HCT116 (cell line): ENCODE data around the gene ZNF555. TPM values are rescaled to one million over a fixed set of nuclear protein-coding genes. Genes with fewer than 3 reads are reported as not detected.

Source experiments
- ATAC-seq: fragments of 200-7000 bp; cut with Tn5 transposase; 2 replicates; pipeline ENCODE4 v1.9.1; 2020; ENCODE audit warnings: mild to moderate bottlenecking, moderate library complexity
- BruUV-seq: library from RNA; stranded (reverse); fragments of 400-500 nt; replicated peaks from 2 replicates; lab custom pipeline; 2021; lab: Mats Ljungman, UMichigan
- CTCF ChIA-PET: fragments of 300-600 bp; sonication (Branson Sonifier 250); formaldehyde crosslinking; loops from one replicate; lab custom pipeline; 2021; ENCODE audit warnings: antibody characterized with exemption; lab: Charles Lee
- POLR2A ChIA-PET: fragments of 300-600, 350-600 bp; sonication (Branson Sonifier 250); formaldehyde crosslinking; loops from one replicate; lab custom pipeline; 2021; ENCODE audit warnings: antibody characterized with exemption; lab: Charles Lee
- RAD21 ChIA-PET, 2 experiments: fragments of 300-600 bp; sonication (Branson Sonifier 250); formaldehyde crosslinking; loops; one replicate each; lab custom pipeline; 2023; ENCODE audit warnings: low total read pairs in 2 of 2; ENCODE audit not compliant: uncharacterized antibody in 2 of 2, unreplicated experiment in 2 of 2, low non-redundant PET in 1 of 2; lab: Charles Lee
- DNase-seq: peaks from one replicate; pipeline ENCODE4 v3.0.0-alpha.2; 2010; ENCODE audit warnings: low read depth, low spot score
- H2AFZ ChIP-seq: fragments of 200-600 bp; shearing (Covaris generic), sonication (generic); 2 replicates; pipeline ENCODE4 v1.6.1; 2017; ENCODE audit warnings: low read depth, mixed run types, mixed read lengths, antibody characterized with exemption, low read length; ENCODE audit not compliant: poor library complexity, severe bottlenecking
- H3K27ac ChIP-seq: 2 replicates; pipeline ENCODE4 v1.5.1; 2012; ENCODE audit warnings: low read depth, low read length
- H3K27me3 ChIP-seq: fragments of 200-600 bp; sonication (generic); 2 replicates; pipeline ENCODE4 v1.6.1; 2016; ENCODE audit warnings: mixed run types, low read length, mixed read lengths; ENCODE audit not compliant: insufficient read depth
- H3K36me3 ChIP-seq, 2 experiments: fragments of 200-500 bp in 1 of 2; fragments of 200-600 bp in 1 of 2; sonication (Bioruptor generic) in 1 of 2; sonication (generic) in 1 of 2; 2 replicates each; pipeline versions ENCODE4 v1.5.1 to v1.6.1; 2014 to 2016; ENCODE audit warnings: low read length in 2 of 2, inconsistent platforms in 1 of 2, mixed read lengths in 1 of 2, mixed run types in 1 of 2; ENCODE audit not compliant: insufficient read depth in 2 of 2, control insufficient read depth in 1 of 2
- H3K4me1 ChIP-seq, 2 experiments: fragments of 200-600 bp in 1 of 2; sonication (generic) in 1 of 2; 2 replicates each; pipeline versions ENCODE4 v1.5.1 to v1.6.1; 2012 to 2017; ENCODE audit warnings: low read length in 2 of 2, inconsistent platforms in 1 of 2, mild to moderate bottlenecking in 1 of 2, mixed read lengths in 1 of 2, mixed run types in 1 of 2, moderate library complexity in 1 of 2; ENCODE audit not compliant: insufficient read depth in 2 of 2, control insufficient read depth in 1 of 2
- H3K4me2 ChIP-seq: fragments of 200-600 bp; sonication (generic); 2 replicates; pipeline ENCODE4 v1.6.1; 2017; ENCODE audit warnings: mixed run types, low read length, mixed read lengths
- H3K4me3 ChIP-seq, 2 experiments: fragments of 200-600 bp in 1 of 2; sonication (generic) in 1 of 2; replicated peaks in 1 of 2; 2 replicates each; pipeline ENCODE4 v1.5.1; 2011 to 2016; ENCODE audit warnings: low read length in 2 of 2, control low read depth in 1 of 2, low read depth in 1 of 2, mild to moderate bottlenecking in 1 of 2, mixed read lengths in 1 of 2, mixed run types in 1 of 2
- H3K79me2 ChIP-seq: fragments of 200-600 bp; sonication (generic); 2 replicates; pipeline ENCODE4 v1.6.1; 2017; ENCODE audit warnings: mild to moderate bottlenecking, mixed run types, low read length, moderate library complexity, mixed read lengths; ENCODE audit not compliant: insufficient read depth
- H3K9ac ChIP-seq: fragments of 200-600 bp; sonication (generic); 2 replicates; pipeline ENCODE4 v1.6.1; 2016; ENCODE audit warnings: low read length, mixed read lengths
- H3K9me2 ChIP-seq: fragments of 200-600 bp; sonication (generic), shearing (Covaris generic); 2 replicates; pipeline ENCODE4 v1.6.1; 2017; ENCODE audit warnings: mixed run types, mild to moderate bottlenecking, moderate library complexity; ENCODE audit not compliant: insufficient read depth
- H3K9me3 ChIP-seq, 2 experiments: fragments of 200-500 bp in 1 of 2; fragments of 200-600 bp in 1 of 2; sonication (Bioruptor generic) in 1 of 2; sonication (generic) in 1 of 2; 2 replicates each; pipeline ENCODE4 v1.6.1; 2014 to 2017; ENCODE audit warnings: low read length in 2 of 2, mixed read lengths in 2 of 2, inconsistent platforms in 1 of 2, low read depth in 1 of 2, mild to moderate bottlenecking in 1 of 2, mixed run types in 1 of 2, moderate library complexity in 1 of 2; ENCODE audit not compliant: control insufficient read depth in 1 of 2, insufficient read depth in 1 of 2
- H4K20me1 ChIP-seq: fragments of 200-600 bp; sonication (generic), shearing (Covaris generic); 2 replicates; pipeline ENCODE4 v1.6.1; 2017; ENCODE audit warnings: mixed run types, mild to moderate bottlenecking, moderate library complexity; ENCODE audit not compliant: insufficient read depth
- CTCF ChIP-seq, 3 experiments: fragments of 200-600 bp in 1 of 3; sonication (generic) in 1 of 3; IDR thresholded peaks in 2 of 3; conservative IDR thresholded peaks in 1 of 3; 2 replicates each; pipeline ENCODE4 v1.5.1; 2012 to 2017; ENCODE audit warnings: low read depth in 2 of 3, low read length in 2 of 3, antibody characterized with exemption in 1 of 3, borderline replicate concordance in 1 of 3, control low read depth in 1 of 3, mild to moderate bottlenecking in 1 of 3, mixed read lengths in 1 of 3, mixed run types in 1 of 3, moderate library complexity in 1 of 3; ENCODE audit not compliant: insufficient read depth in 1 of 3
- POLR2A ChIP-seq: IDR thresholded peaks from 2 replicates; pipeline ENCODE4 v1.7.0; 2011; ENCODE audit warnings: borderline replicate concordance; ENCODE audit not compliant: insufficient read depth, insufficient read length; ENCODE audit errors: extremely low read depth
- POLR2AphosphoS5 ChIP-seq: IDR thresholded peaks from 2 replicates; pipeline ENCODE4 v1.6.1; 2011; ENCODE audit warnings: mild to moderate bottlenecking, low read depth, low read length, moderate library complexity
- REST ChIP-seq: IDR thresholded peaks from 2 replicates; pipeline ENCODE4 v1.6.1; 2012; ENCODE audit warnings: low read depth
- SIN3A ChIP-seq: IDR thresholded peaks from 2 replicates; pipeline ENCODE4 v1.6.1; 2012; ENCODE audit warnings: low read depth
- SRF ChIP-seq: IDR thresholded peaks from 2 replicates; pipeline ENCODE4 v1.6.1; 2012; ENCODE audit warnings: low read depth
- ZBTB33 ChIP-seq: IDR thresholded peaks from 2 replicates; pipeline ENCODE4 v1.6.1; 2011; ENCODE audit warnings: mild to moderate bottlenecking, low read length, moderate library complexity; ENCODE audit not compliant: insufficient replicate concordance; ENCODE audit errors: extremely low read depth
- intact Hi-C: fragments of 100-400 bp; cut with micrococcal nuclease; formaldehyde crosslinking; loops from 2 replicates; pipeline ENCODE4 v1.10.0; 2022
- total RNA-seq: library from RNA; stranded (reverse); gene quantifications from one replicate; pipeline ENCODE4 v1.2.1, GENCODE V29; 2021; ENCODE audit not compliant: unreplicated experiment

The ZNF555 gene
- total RNA-seq, 1 experiment from 2014 or later, result 4.5 TPM

GRCh38 chr19:2815923-2816322, 25.4 kb upstream of the ZNF555 start:
- CTCF ChIA-PET, result no interaction called here
- ATAC-seq, result no peak
- Histone ChIP-seq H3K4me3 (no peak overlapping the region), H3K9me3 (no peaks in the 10 kb centered on the region), H3K4me1 (peaks cover 6 to 18% of the 10 kb centered on the region in 2 experiments), H3K27me3 (no peaks in the 10 kb centered on the region), H4K20me1 (no peaks in the 10 kb centered on the region), H2AFZ (no peak overlapping the region), H3K36me3 (peaks cover 2 to 3% of the 10 kb centered on the region in 2 experiments; a peak in 3 of 4 replicates), H3K4me2 (no peak overlapping the region), H3K79me2 (0 out of 2 replicates have a peak, but pooled peaks cover 4% of the 10 kb centered on the region), H3K9ac (no peak overlapping the region), H3K27ac (no peak overlapping the region), H3K9me2 (no peaks in the 10 kb centered on the region)
- no TSS peak for BruUV-seq
- POLR2A ChIA-PET, result no interaction called here
- RAD21 ChIA-PET, result no interaction called here
- DNase-seq, result no peak
- intact Hi-C loops, result no loop called here
- no peak for TF ChIP-seq SRF
- no peak for TF ChIP-seq REST

DNA sequence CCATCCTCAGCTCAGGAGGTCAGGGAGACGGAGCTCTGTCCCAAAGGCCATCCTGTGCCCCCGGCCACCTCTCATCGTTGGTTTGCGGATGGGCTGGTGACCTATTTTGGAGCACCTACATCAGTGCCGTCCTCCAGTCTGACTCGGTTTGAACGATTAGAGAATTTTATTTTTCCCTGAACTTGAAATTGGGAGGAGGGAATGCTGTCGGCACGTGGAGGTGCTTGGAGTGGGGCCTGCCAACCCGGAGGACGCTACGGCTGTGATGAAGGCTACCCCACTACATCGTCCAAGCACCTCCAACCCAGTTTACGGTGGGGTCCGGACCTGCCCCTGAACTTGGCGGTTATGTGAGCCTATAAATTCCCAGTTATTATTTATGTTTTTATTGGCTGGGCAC, 24.6 kb upstream of the ZNF555 start:
- no peaks in the 10 kb centered on the region for H3K9me2 ChIP-seq
- H3K36me3 ChIP-seq, result peaks cover 0 to 2% of the 10 kb centered on the region in 2 experiments; a peak in 2 of 4 replicates
- no peak overlapping the region for H3K9ac ChIP-seq
- CTCF ChIA-PET, result no interaction called here
- H3K27ac ChIP-seq, result no peak overlapping the region; the same call in 1 of the 2 replicates
- no peak for ATAC-seq
- H3K9me3 ChIP-seq, result no peaks in the 10 kb centered on the region
- DNase-seq, result no peak
- H3K4me1 ChIP-seq, result peaks cover 6 to 18% of the 10 kb centered on the region in 2 experiments
- BruUV-seq, result no TSS peak
- H3K4me3 ChIP-seq, result no peak overlapping the region
- intact Hi-C loops, result no loop called here
- no peak overlapping the region for H3K4me2 ChIP-seq
- H3K27me3 ChIP-seq, result no peaks in the 10 kb centered on the region
- no peak for TF ChIP-seq POLR2A
- no peak for TF ChIP-seq CTCF (IDR thresholded peaks at IDR 0.05 in 2 of 3, conservative IDR thresholded peaks at IDR 0.05 in 1 of 3; ENCODE audit: borderline replicate concordance in 1 of 3, insufficient read depth in 1 of 3, low read depth in 2 of 3, low read length in 2 of 3)
- TF ChIP-seq POLR2AphosphoS5, result no peak
- no peak for TF ChIP-seq ZBTB33
- TF ChIP-seq SIN3A, result no peak
- H3K79me2 ChIP-seq, result 0 out of 2 replicates have a peak, but pooled peaks cover 4% of the 10 kb centered on the region
- POLR2A ChIA-PET, result no interaction called here
- RAD21 ChIA-PET, result no interaction called here
- no peaks in the 10 kb centered on the region for H4K20me1 ChIP-seq
- no peak overlapping the region for H2AFZ ChIP-seq
